NT2/D1 (cell line): ENCODE data around the gene DDX18.

Experiments
- DNase-seq: peaks from one replicate; pipeline ENCODE4 v3.0.0-alpha.2; 2011; ENCODE audit warnings: low read depth, low spot score
- H3K27me3 ChIP-seq: 2 replicates; pipeline ENCODE4 v1.6.0; 2011; ENCODE audit warnings: mild to moderate bottlenecking; ENCODE audit not compliant: insufficient read length, insufficient read depth
- H3K36me3 ChIP-seq: 2 replicates; pipeline ENCODE4 v1.6.1; 2011; ENCODE audit warnings: mild to moderate bottlenecking, low read length, mixed read lengths; ENCODE audit not compliant: insufficient read depth, insufficient read length
- H3K4me1 ChIP-seq: 2 replicates; pipeline ENCODE4 v1.5.1; 2011; ENCODE audit not compliant: insufficient read depth, insufficient read length
- H3K4me3 ChIP-seq: 2 replicates; pipeline ENCODE4 v1.5.1; 2011; ENCODE audit warnings: low read depth; ENCODE audit not compliant: insufficient read length
- H3K9ac ChIP-seq: 2 replicates; pipeline ENCODE4 v1.6.0; 2011; ENCODE audit warnings: low read depth; ENCODE audit not compliant: insufficient read length
- H3K9me3 ChIP-seq: 2 replicates; pipeline ENCODE4 v1.5.1; 2011; ENCODE audit warnings: mild to moderate bottlenecking, low read length; ENCODE audit not compliant: insufficient read depth
- SUZ12 ChIP-seq: IDR thresholded peaks from 2 replicates; pipeline ENCODE4 v1.6.1; 2011; ENCODE audit not compliant: insufficient read length, insufficient read depth; ENCODE audit errors: extremely low read depth
- YY1 ChIP-seq: IDR thresholded peaks from 2 replicates; pipeline ENCODE4 v1.6.1; 2011; ENCODE audit not compliant: insufficient read length, insufficient read depth
- ZNF274 ChIP-seq: IDR thresholded peaks from 2 replicates; pipeline ENCODE4 v1.6.1; 2011; ENCODE audit warnings: mild to moderate bottlenecking, low read depth, low read length

The DDX18 gene

DNA sequence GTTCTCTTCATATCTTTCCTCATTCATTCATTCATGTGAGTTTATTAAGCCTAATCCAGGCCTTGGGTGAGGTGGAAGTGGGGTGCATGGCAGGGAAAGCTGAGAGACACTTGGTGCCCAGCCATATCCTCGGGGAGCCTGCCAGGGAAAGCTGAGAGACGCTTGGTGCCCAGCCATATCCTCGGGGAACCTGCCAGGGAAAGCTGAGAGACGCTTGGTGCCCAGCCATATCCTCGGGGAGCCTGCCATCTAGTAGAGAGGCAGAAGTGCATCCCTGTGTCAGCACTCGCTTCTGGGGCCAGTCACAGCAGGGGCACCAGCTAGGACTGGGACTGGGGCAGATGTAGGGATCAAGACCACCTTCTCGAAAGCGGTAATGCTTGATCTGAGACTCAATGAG lies 39.4 kb downstream of the DDX18 start:
- no peak for DNase-seq
- no peak overlapping the region for H3K4me3 ChIP-seq
- no peak overlapping the region for H3K9ac ChIP-seq
- no peak for TF ChIP-seq YY1
- no peak for TF ChIP-seq SUZ12
- no peak for TF ChIP-seq ZNF274
- no peaks in the 10 kb centered on the region for H3K9me3 ChIP-seq
- H3K4me1 ChIP-seq, result no peaks in the 10 kb centered on the region
- no peaks in the 10 kb centered on the region for H3K27me3 ChIP-seq
- no peaks in the 10 kb centered on the region for H3K36me3 ChIP-seq

DNA sequence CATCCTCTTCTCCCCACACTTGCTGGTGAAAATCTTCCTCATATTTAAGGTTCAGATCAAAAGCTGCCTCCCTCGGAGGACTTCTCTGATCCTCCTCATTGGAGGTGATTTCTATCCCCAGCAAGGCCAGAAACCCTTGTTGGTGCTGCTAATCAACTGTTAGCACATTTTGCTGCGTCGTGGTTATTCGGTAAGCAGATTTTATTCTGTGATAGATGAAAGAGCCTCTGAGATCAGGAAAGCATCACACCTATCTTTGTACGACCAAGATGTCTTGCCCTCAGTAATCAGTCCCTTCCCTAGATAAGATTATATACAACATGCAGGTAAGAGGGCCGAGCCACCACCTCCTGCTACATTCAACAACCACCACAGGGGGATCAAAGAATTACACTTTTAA lies 40.1 kb downstream of the DDX18 start:
- TF ChIP-seq ZNF274 (no peak), SUZ12 (no peak), YY1 (no peak)

DNA sequence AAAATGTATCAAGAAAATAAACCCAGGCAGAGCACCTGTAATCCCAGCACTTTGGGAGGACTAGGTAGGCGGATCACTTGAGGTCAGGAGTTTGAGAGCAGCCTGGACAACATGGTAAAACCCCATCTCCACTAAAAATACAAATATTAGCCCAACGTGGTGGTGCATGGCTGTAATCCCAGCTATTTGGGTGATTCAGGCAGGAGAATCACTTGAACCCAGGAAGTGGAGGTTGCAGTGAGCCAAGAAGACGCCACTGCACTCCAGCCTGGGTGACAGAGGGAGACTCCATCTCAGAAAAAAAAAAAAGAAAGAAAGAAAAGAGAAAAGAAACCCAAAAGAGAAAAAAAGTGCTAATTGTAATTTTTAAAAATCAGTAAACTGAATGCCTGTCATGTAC lies 41.4 kb downstream of the DDX18 start:
- Histone ChIP-seq H3K36me3 (no peaks in the 10 kb centered on the region), H3K9ac (no peak overlapping the region), H3K4me3 (no peak overlapping the region), H3K4me1 (no peaks in the 10 kb centered on the region), H3K27me3 (no peaks in the 10 kb centered on the region), H3K9me3 (no peaks in the 10 kb centered on the region)
- no peak for DNase-seq
- TF ChIP-seq ZNF274 (no peak), SUZ12 (no peak), YY1 (no peak)

More for the DNA sequence above, 40.1 kb downstream of the DDX18 start:
- Histone ChIP-seq H3K27me3 (no peaks in the 10 kb centered on the region), H3K4me1 (no peaks in the 10 kb centered on the region), H3K9me3 (no peaks in the 10 kb centered on the region), H3K36me3 (no peaks in the 10 kb centered on the region), H3K4me3 (no peak overlapping the region), H3K9ac (no peak overlapping the region)
- no peak for DNase-seq

GRCh38 chr2:117856415-117857210 lies 42.1 kb downstream of the DDX18 start:
- H3K27me3 ChIP-seq, result no peaks in the 10 kb centered on the region
- no peak overlapping the region for H3K4me3 ChIP-seq
- no peak for DNase-seq
- H3K4me1 ChIP-seq, result no peaks in the 10 kb centered on the region
- no peaks in the 10 kb centered on the region for H3K36me3 ChIP-seq
- TF ChIP-seq SUZ12 (no peak), YY1 (no peak), ZNF274 (no peak)
- no peak overlapping the region for H3K9ac ChIP-seq
- H3K9me3 ChIP-seq, result no peaks in the 10 kb centered on the region

GRCh38 chr2:117858336-117858735 lies 43.8 kb downstream of the DDX18 start:
- Histone ChIP-seq H3K36me3 (no peaks in the 10 kb centered on the region), H3K4me3 (no peak overlapping the region), H3K9me3 (peaks cover 5% of the 10 kb centered on the region; the same call in 1 of the 2 replicates), H3K27me3 (no peaks in the 10 kb centered on the region), H3K4me1 (no peaks in the 10 kb centered on the region), H3K9ac (no peak overlapping the region)
- no peak for DNase-seq
- TF ChIP-seq ZNF274 (no peak), YY1 (no peak), SUZ12 (no peak)

DNA sequence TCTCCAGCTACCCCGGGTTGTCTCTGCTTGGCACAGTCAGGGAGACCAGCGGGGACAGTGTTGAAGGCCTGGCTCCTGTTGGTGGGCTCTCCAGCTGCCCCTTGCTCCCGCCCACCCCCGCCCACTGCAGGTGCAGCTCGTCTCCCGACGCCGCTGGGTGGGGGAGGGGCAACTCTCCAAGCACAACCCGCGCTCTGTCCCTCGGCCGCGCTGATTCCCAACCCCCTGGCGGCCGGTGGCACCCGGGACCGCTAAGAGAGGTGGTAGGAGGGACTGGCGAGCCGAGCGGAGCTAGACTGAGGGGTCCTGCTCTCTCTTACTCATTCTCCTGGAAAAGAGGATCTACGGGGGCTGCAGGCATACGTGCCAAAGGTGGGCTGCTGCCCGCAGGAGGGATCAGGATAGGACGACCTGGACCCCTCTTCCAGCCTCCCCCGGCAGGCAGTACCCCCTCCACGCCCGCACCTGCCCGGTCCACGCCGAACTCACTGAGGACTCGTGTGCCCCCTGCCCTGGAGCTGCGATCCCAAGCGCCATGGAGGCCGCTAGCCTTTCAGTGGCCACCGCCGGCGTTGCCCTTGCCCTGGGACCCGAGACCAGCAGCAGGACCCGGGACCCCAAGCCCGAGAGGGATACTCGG lies 44.5 kb downstream of the DDX18 start:
- TF ChIP-seq YY1 (no peak), SUZ12 (no peak), ZNF274 (no peak)
- no peaks in the 10 kb centered on the region for H3K4me1 ChIP-seq
- no peak overlapping the region for H3K4me3 ChIP-seq
- no peak overlapping the region for H3K9ac ChIP-seq
- no peaks in the 10 kb centered on the region for H3K27me3 ChIP-seq
- no peaks in the 10 kb centered on the region for H3K36me3 ChIP-seq
- DNase-seq, result no peak
- peaks cover 5% of the 10 kb centered on the region; the same call in 1 of the 2 replicates for H3K9me3 ChIP-seq

- TF ChIP-seq SUZ12 (no peak), YY1 (no peak), ZNF274 (no peak)
- Histone ChIP-seq H3K36me3 (no peaks in the 10 kb centered on the region), H3K4me3 (no peak overlapping the region), H3K9ac (no peak overlapping the region), H3K27me3 (no peaks in the 10 kb centered on the region), H3K4me1 (no peaks in the 10 kb centered on the region), H3K9me3 (peaks cover 5% of the 10 kb centered on the region; the same call in 1 of the 2 replicates)
- DNase-seq, result no peak
Measured at GRCh38 chr2:117859532-117859911, 45.0 kb downstream of the DDX18 start.
